ACHN (cell line): Measurements from ENCODE around the gene PTPN18.

ENCODE experiments used
- DNase-seq: peaks from one replicate; pipeline ENCODE4 v3.0.0-alpha.2; 2015
- in situ Hi-C: cut with HindIII; loops from 2 replicates; pipeline ENCODE4 v1.10.0; 2017; ENCODE audit warnings: low sequenced_read_pairs, low pct_ligation_motif_present, low pct_unique_long_range_greater_than_20kb

The PTPN18 gene

GRCh38 chr2:130338793-130339345 is 17.0 kb upstream of the PTPN18 start:
- DNase-seq: no peak
- in situ Hi-C loops: no loop called here

GRCh38 chr2:130339885-130340745 is 15.7 kb upstream of the PTPN18 start:
- in situ Hi-C loops: no loop called here
- no peak for DNase-seq

GRCh38 chr2:130341562-130342019 is 14.3 kb upstream of the PTPN18 start:
- in situ Hi-C loops: no loop called here
- DNase-seq: no peak

DNA sequence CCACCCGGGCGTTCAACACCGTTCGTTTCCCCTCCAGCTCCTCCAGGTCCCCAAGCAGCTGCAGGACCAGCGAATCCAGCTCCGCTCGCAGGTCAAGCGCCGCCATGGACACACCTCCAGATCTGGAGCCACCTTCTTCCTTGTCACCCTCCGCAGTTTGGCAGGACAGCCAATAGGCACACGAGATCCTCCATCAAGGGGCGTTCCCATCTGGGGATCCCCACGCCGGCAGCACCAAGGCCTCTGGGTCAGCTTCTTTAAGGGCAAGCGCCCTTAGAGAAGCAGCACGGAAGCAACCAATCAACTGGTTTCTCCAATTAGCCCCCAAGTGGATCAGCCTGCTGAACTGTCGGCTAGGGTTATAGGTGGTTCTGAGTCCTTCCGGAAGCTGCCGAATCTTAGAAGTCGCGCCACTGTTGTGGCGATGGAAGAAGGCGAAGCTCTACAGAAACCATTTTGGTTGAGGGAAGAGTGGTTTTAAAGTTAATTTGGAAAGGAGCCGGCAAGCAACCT is 13.8 kb upstream of the PTPN18 start:
- peak; percentile 96 for DNase-seq
- in situ Hi-C loops: no loop called here

GRCh38 chr2:130342533-130343275 is 13.2 kb upstream of the PTPN18 start, which contains the start of gene IMP4:
IMP4 (plus strand) TSS chr2:130342897; CDS start chr2:130342933, 36 bp downstream.
- in situ Hi-C loops: no loop called here
- DNase-seq: peak; percentile 100

DNA sequence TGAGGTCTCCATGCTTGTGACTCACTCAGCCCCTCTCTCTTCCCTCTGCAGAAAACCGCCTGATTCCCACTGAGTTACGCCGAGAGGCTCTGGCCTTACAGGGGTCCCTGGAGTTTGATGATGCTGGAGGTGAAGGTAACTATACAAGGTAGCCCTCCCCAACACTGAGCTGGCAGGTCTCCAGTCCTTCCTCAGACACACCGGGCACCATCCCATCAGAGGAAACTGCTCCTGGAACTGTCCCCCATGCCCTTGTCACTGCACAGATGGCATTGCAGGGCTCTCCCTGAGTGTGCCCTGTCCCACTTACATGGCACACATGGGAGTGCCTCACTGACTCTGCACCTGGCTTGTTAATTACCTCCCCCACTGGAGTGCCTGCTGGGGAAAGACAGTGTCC is 11.3 kb upstream of the PTPN18 start:
- no peak for DNase-seq
- in situ Hi-C loops: no loop called here

- in situ Hi-C loops: no loop called here
- DNase-seq: no peak
These were observed 10.8 kb upstream of the PTPN18 start for GRCh38 chr2:130345091-130345490.

DNA sequence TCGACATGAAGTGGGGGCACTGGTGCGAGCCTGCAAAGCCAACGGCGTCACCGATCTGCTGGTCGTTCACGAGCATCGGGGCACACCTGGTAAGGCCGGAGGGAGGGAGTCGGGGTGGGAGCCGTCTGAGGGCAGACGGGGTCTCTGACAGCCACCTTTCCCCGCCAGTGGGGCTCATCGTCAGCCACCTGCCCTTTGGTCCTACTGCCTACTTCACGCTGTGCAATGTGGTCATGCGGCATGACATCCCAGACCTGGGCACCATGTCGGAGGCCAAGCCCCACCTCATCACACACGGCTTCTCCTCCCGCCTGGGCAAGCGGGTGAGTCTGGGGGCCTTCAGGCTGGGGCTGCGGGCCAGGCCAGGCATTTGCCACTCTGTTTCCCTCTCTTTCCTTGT is 10.2 kb upstream of the PTPN18 start:
- in situ Hi-C loops: no loop called here

GRCh38 chr2:130346041-130346740 is 9.7 kb upstream of the PTPN18 start:
- in situ Hi-C loops: no loop called here

More for the DNA sequence above, 10.2 kb upstream of the PTPN18 start:
- no peak for DNase-seq

GRCh38 chr2:130346741-130347066 is 9.2 kb upstream of the PTPN18 start:
- no peak for DNase-seq
- in situ Hi-C loops: no loop called here

More at GRCh38 chr2:130346041-130346740, 9.7 kb upstream of the PTPN18 start:
- DNase-seq: no peak

GRCh38 chr2:130347220-130347925 is 8.5 kb upstream of the PTPN18 start:
- in situ Hi-C loops: no loop called here
- no peak for DNase-seq

- DNase-seq: no peak
- in situ Hi-C loops: no loop called here
These were observed 6.7 kb upstream of the PTPN18 start for GRCh38 chr2:130349174-130349573.

DNA sequence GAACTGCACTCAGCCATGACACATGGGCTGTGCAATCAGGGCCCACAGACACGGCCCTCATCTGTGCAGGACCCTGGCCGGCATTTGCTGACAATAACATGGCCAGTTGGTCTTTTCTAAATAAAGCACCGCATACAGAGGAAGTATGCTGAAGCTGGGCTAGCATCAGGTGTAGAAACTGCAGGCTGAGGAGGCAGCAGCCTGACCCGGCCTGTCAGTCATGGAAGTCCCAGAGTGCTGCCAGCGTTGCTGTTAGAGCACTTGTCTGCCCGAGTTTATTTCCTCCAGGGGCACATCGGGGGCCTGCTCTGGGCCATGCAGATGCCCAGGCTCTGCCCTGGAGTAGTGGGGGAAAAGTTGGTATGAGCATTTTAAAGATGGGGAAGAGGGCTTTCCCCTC is 4.1 kb upstream of the PTPN18 start:
- DNase-seq: no peak
- in situ Hi-C loops: no loop called here

- DNase-seq: no peak
These were observed 3.6 kb upstream of the PTPN18 start for GRCh38 chr2:130352237-130352636.

DNA sequence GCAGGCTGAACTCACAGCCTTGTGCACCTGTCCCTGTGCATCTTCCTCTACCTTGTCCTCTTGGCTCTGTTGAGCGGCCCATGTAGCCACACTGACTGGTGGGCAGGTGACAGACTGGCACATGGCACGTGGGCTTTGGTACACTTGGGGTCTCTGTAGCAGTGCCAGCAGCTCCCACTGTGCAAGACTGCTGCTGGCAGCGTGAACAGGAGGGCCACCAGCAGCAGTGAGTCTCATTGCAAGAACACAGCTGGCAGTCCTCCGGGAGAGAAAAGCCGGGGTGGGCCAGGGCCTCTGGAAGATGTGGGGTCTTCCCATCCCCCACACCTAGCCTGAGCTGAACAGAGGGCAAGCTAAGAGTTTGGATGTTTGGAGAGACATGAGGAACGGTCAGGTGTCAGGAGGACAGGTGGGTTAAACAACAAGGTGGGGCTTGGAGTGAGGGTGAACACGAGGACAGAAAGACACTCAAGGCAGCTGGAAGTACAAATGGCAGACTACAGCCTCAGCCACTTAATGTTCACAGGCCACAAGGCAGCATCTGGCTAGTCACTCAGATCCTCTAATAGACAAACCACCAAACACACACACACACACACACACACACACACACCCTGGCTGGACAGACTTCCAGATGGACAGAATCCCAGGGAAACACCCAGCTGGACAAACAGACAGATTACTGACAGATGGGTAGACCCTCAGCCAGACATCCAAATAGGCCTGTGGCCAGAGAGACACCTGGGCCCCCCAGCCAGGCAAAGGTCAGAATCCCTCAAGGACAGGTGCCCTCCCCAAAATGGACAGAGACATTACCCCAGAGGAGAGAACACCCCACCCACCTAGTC is 2.3 kb upstream of the PTPN18 start:
- in situ Hi-C loops: no loop called here
- DNase-seq: no peak

More at GRCh38 chr2:130352237-130352636, 3.6 kb upstream of the PTPN18 start:
- in situ Hi-C loops: no loop called here

GRCh38 chr2:130354139-130354428 is 1.8 kb upstream of the PTPN18 start:
- DNase-seq: no peak
- in situ Hi-C loops: no loop called here

- DNase-seq: no peak
- in situ Hi-C loops: no loop called here
These were observed 681 bp upstream of the PTPN18 start for GRCh38 chr2:130355172-130355577.
